ENCODE data around the gene EPN2. TPM values are rescaled to one million over a fixed set of nuclear protein-coding genes. Genes with fewer than 3 reads are reported as not detected.

The EPN2 gene
- total RNA-seq, 3 donors from 2014 or later (not counting 1 experiment from before 2014, with no cell fraction given), result 2.0 to 13.8 (median 4.9) TPM

- Mint-ChIP-seq H3K4me3 (no peak overlapping the region), H3K27ac (no peak overlapping the region), H3K36me3 (no peaks in the 10 kb centered on the region), H3K27me3 (ENCODE audit: low read depth in 2 of 2) (peaks cover 43 to 63% of the 10 kb centered on the region in 2 donors), H3K9me3 (no peaks in the 10 kb centered on the region), H3K4me1 (no peaks in the 10 kb centered on the region)
- H3K4me1 ChIP-seq (ENCODE audit: control insufficient read depth, insufficient read depth, low read length), result no peaks in the 10 kb centered on the region
- ATAC-seq (no peak), DNase-seq (no peak)
- intact Hi-C loops (cut with micrococcal nuclease), result no loop called here
- no peak for TF ChIP-seq CTCF (IDR thresholded peaks at IDR 0.05)
- no peaks in the 10 kb centered on the region for H3K9me3 ChIP-seq (ENCODE audit: control insufficient read depth, insufficient read depth, low read length)
- WGBS (ENCODE audit: insufficient coverage), result 38% methylated on average over 7 of the region's 7 CpGs
- H3K27me3 ChIP-seq (ENCODE audit: control insufficient read depth, insufficient read depth, low read length), result no peaks in the 10 kb centered on the region
- H3K27ac ChIP-seq (ENCODE audit: low read length), result no peak overlapping the region
- no peak overlapping the region for H3K4me3 ChIP-seq (ENCODE audit: low read length)
- no peaks in the 10 kb centered on the region for H3K36me3 ChIP-seq (ENCODE audit: control insufficient read depth, insufficient read depth, low read length)
These were observed 23.8 kb downstream of the EPN2 start for GRCh38 chr17:19260958-19261357.

GRCh38 chr17:19261426-19261825, 24.3 kb downstream of the EPN2 start:
- intact Hi-C loops (cut with micrococcal nuclease), result no loop called here
- Mint-ChIP-seq H3K4me1 (no peaks in the 10 kb centered on the region), H3K9me3 (no peaks in the 10 kb centered on the region), H3K27ac (no peak overlapping the region), H3K27me3 (ENCODE audit: low read depth in 2 of 2) (peaks cover 44 to 63% of the 10 kb centered on the region in 2 donors), H3K4me3 (no peak overlapping the region), H3K36me3 (no peaks in the 10 kb centered on the region)
- no peak overlapping the region for H3K27ac ChIP-seq (ENCODE audit: low read length)
- no peaks in the 10 kb centered on the region for H3K27me3 ChIP-seq (ENCODE audit: control insufficient read depth, insufficient read depth, low read length)
- WGBS (ENCODE audit: insufficient coverage), result 100% methylated on average over 2 of the region's 2 CpGs
- H3K9me3 ChIP-seq (ENCODE audit: control insufficient read depth, insufficient read depth, low read length), result no peaks in the 10 kb centered on the region
- no peaks in the 10 kb centered on the region for H3K36me3 ChIP-seq (ENCODE audit: control insufficient read depth, insufficient read depth, low read length)
- no peak overlapping the region for H3K4me3 ChIP-seq (ENCODE audit: low read length)
- DNase-seq (no peak), ATAC-seq (no peak)
- H3K4me1 ChIP-seq (ENCODE audit: control insufficient read depth, insufficient read depth, low read length), result no peaks in the 10 kb centered on the region
- TF ChIP-seq CTCF (IDR thresholded peaks at IDR 0.05), result no peak

- ATAC-seq (no peak), DNase-seq (no peak)
- no peak for TF ChIP-seq CTCF (IDR thresholded peaks at IDR 0.05)
- 89% methylated on average over 8 of the region's 8 CpGs for WGBS (ENCODE audit: insufficient coverage)
- Histone ChIP-seq H3K36me3 (ENCODE audit: control insufficient read depth, insufficient read depth, low read length) (no peaks in the 10 kb centered on the region), H3K4me1 (ENCODE audit: control insufficient read depth, insufficient read depth, low read length) (no peaks in the 10 kb centered on the region), H3K4me3 (ENCODE audit: low read length) (no peak overlapping the region), H3K9me3 (ENCODE audit: control insufficient read depth, insufficient read depth, low read length) (no peaks in the 10 kb centered on the region), H3K27ac (ENCODE audit: low read length) (no peak overlapping the region), H3K27me3 (ENCODE audit: control insufficient read depth, insufficient read depth, low read length) (no peaks in the 10 kb centered on the region)
- no peak overlapping the region for H3K27ac Mint-ChIP-seq
- H3K27me3 Mint-ChIP-seq (ENCODE audit: low read depth in 2 of 2), result peaks cover 38 to 51% of the 10 kb centered on the region in 2 donors
- intact Hi-C loops (cut with micrococcal nuclease), result no loop called here
- H3K9me3 Mint-ChIP-seq, result no peaks in the 10 kb centered on the region
- H3K4me1 Mint-ChIP-seq, result no peaks in the 10 kb centered on the region
- no peaks in the 10 kb centered on the region for H3K36me3 Mint-ChIP-seq
- H3K4me3 Mint-ChIP-seq, result no peak overlapping the region
These were observed 25.8 kb downstream of the EPN2 start for GRCh38 chr17:19262650-19263631.

Data from natural killer cell (primary cell).